NOMO-1 treated with dmso at 0.1 percent for 144 hours (cell line): Measurements from ENCODE around the gene SGO2.
"Not testable (repeated sequence)": the region's sequence is repeated elsewhere in the genome, so short reads cannot be mapped to it uniquely, and the experiment has no call there.

Experiments
- DNase-seq: peaks from one replicate; lab custom pipeline; 2025; ENCODE audit not compliant: unreplicated experiment; lab: John Stamatoyannopoulos, UW

SGO2 gene

DNA sequence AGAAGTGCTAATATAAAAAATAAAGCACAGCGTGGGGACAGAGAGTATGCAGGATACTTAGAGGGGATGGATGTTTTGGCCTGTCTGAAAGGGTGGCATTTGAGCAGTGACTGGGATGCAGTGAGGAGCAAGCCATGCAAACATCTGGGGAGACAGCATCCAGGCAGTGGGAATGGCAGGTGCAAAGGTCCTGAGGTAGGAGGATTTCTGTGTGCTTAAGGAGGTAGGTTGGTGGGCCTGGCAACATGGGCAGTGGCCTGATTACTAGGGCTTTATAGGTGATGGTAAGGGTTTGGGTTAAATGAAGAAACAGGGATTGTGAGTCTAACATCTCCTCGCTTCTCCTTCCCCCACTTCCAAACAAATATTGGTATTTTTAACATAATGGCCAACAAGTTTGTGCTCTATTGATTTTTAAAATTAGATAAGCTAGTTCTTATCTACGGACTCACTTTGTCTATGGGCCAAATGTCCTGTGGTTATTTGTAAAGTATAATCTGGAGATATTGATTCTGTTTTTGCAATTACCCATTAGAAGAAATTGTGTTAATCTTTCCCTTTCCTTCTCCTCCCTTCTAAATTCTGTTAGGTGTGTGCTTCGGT, 62.2 kb downstream of the SGO2 start:
- no peak for DNase-seq

DNA sequence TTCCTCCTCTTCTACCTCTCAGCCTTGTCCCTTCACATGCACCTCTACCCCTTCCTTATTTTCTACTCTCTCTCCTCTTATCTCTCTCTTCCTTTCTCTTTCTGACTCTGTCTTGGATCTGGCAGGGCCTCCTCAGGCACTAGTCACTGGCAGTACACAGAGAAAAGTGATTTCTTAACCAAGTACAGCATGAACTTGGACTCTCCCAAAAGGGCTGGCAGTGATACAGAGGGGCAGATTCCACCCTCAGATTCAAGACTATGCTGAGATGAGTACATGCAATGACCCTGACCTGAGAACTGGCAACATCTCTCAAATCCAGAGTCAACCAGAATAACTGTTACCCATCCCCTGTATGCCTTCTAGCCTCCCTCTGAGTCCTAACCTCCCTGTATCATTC, 64.1 kb downstream of the SGO2 start:
- DNase-seq: no peak

GRCh38 chr2:200591308-200591707, 65.3 kb downstream of the SGO2 start:
- no peak for DNase-seq

DNA sequence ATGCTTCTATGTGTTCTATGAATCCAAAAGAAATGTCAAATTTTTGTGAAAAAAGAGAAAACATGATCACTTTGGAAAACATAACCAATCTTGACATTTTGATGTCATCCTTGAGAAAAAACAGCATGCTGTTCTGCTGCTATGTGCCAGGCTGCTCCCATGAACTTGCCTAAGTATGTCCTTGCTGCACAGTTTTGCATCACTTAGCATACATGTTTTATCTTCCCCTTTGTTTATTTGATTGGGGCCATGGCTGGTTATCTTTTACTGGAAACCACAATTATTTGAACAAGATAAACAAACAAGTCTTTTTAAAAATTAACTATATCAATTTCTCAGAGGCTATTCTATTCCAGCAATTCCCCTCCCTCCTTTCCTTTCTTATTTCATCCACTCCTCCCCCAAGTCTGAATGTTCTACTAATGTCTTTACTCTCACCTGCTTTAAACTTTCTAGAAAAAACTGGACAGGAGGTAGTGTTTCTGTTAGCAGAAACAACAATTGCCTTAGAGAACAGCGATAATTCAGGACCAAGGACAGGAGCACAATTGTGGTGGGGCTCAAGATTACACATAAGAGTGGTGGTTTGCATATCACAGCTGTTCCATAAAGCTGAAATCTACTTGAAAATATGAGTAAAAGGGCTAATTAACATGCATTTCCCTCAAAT, 66.5 kb downstream of the SGO2 start:
- no peak for DNase-seq

- no peak for DNase-seq
Measured at GRCh38 chr2:200593905-200594304, 67.9 kb downstream of the SGO2 start.

- DNase-seq: no peak
Measured at GRCh38 chr2:200595913-200596312, 69.9 kb downstream of the SGO2 start.

- DNase-seq: no peak
Measured at GRCh38 chr2:200596774-200597570, 71.0 kb downstream of the SGO2 start.

DNA sequence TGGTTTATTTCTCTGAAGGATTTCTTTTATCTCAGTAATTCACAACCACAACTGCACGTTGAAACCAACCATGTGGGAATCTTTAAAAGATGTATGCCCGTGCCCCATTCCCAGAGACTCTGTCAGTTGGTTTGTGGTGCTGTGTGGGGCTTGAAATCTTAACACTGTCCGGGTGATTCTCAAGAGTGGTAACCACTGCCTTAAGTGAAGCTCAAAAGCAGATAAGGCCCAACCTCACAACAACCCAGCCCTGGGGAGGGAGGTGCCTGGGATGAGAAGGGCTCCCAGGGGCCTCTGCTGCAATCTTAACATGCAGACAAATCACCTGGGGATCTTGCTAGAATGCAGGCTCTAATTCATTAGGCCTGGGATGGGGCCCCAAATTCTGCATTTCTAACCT, 73.2 kb downstream of the SGO2 start:
- no peak for DNase-seq

- DNase-seq: no peak
Measured at GRCh38 chr2:200600549-200601225, 74.7 kb downstream of the SGO2 start.

GRCh38 chr2:200602584-200602983, 76.6 kb downstream of the SGO2 start:
- no peak for DNase-seq

DNA sequence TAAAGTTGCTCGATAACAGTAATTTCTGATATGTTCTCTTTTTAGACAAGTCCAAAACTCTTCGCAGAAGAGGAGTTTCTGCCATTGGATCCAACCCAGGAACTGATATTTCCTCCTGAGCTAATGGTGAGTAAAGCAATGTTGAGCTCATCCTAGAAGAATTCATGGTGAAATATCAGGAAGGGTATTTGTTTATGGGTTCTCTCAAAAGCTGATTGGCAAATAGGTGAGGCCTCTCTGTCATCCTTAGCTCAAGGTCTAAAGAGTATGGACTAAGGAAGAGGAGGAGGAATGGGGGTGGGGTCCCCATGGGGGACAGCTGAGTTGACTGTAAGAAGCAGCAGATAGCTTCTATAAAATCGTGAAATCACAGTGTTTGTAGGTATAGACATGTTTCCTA, 78.0 kb downstream of the SGO2 start:
- DNase-seq: no peak

DNA sequence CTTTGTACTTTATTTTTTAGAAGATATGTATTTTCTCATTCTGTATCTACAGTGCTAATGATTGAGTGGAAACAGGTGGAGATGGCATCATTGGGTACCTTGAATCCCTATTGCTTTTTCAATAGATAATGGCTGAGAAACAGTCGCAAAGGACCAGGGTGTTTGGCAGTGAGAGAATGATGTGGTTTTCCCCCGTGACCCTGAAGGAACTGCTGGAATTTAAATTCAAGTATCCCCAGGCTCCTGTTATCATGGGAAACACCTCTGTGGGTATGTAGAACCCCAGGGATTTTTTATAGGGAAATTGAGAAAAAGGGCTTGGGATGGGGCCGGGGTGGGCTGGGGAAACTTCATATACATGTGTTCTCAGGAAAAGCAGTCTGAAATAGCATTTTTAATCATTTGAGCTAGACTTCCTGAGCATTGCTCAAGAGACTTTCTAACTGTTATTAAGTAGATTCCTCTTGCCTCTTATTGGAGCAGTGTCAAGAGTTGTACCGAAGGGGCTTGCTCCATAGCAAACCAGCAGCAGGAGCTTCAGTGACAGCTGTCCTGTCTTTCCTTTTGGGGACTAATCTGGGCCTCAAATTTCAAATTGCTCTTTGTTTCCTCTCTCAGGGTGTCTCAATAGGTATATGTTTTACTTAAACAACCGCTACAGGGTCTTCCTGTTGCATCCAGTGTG, 78.7 kb downstream of the SGO2 start:
- no peak for DNase-seq

GRCh38 chr2:200608341-200609027, 82.5 kb downstream of the SGO2 start:
- no peak for DNase-seq

DNA sequence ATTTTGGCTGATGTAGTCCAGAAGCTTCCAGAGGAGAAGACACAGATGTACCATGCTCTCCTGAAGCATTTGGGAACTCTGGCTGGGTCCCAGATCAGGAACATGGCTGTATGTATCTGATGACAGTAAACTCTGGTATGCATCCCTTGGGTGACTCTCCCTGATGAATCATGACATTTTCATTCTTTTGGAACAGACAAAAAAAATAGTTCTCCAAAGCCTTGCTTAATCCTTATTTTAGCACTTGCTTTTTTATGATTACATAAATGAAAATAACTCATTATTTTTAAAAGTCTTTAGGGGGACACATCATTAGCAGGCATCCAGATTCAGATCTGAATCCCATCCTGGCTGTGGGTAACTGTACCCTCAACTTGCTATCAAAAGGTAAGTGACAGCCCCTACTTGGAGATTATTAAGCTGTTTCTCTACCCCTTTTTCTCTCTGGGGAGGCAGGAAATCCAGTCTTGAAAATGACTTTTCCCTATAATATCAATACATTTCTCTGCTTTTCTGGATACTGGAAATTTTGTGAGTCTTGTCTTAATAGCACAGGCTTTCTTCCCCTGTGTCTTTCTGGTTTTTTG, 83.1 kb downstream of the SGO2 start:
- DNase-seq: no peak

DNA sequence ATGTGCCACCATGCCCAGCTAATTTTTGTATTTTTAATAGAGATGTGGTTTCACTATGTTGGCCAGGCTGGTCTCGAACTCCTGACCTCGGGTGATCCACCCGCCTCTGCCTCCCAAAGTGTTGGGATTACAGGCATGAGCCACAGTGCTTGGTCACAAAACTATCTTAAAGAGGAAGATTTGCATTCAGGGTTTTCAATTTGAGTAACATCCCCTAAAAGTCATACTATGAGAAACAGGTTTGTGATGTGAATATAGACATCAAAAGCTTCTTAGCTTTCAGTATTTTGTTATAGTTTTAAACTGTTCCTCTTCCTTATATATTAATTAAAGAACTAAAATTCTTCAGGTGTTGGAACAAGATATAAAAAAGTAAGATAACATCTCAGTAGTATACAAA, 84.2 kb downstream of the SGO2 start:
- not testable (repeated sequence) for DNase-seq

DNA sequence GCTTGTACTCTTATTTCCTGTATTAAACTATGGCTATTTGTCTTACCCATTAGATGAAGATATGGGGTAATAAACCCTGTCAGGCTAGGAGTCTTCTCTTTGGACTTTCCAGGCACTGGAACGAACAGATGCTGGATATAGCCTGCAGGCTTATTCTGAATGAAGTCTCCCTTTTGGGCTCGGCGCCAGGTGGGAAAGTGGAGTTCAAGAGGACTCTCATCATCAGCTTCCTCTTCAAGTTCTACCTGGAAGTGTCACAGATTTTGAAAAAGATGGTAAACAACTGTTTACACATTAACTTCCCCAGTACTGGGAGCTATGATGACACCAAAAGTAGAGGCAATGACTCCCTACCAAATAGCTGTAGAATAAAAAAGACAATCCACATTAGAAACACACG, 87.7 kb downstream of the SGO2 start:
- no peak for DNase-seq

GRCh38 chr2:200614249-200614648, 88.2 kb downstream of the SGO2 start:
- no peak for DNase-seq

- DNase-seq: no peak
Measured at GRCh38 chr2:200615247-200615646, 89.2 kb downstream of the SGO2 start.

DNA sequence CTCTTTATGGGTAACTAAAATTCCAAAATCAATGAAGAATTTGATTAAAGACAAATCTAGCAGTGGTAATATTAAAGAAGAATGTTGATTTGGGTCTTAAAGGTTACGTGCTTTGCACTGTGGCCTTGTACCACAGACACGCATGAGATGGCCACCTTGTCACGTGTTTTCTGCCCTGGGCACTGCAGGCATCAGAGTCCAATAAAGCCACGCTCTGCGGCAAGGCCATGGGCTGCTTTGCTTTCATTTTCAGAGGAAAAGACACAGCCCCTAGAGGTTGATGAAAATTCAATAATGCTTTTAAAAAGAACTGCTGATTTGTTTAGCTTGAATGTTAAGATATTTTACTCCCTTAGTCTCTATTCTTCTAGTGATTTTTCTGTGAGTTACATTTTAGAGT, 90.2 kb downstream of the SGO2 start:
- DNase-seq: peak; percentile 29

DNA sequence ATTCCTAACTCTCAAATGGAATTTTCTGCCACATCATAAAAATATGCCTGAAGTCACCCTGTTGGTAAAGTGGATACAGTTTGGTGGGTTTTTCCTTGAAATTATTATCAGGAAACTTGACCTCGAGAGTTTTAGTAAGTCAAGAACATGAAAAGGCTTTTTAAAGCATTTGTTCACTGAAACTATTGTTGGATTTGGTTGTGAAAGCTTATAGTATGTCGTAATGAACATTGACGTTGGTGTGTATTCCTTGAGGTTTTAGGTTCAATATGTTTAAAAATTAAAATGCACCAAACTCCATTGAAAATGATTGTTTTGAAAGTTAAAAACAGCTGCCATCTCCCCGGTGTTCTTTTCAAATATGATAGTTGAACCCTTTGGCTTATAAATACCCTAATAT, 90.6 kb downstream of the SGO2 start:
- DNase-seq: no peak
